ENCODE measurements around the gene SUMO3.
"Not testable (repeated sequence)": the region's sequence is repeated elsewhere in the genome, so short reads cannot be mapped to it uniquely, and the experiment has no call there.

Gene SUMO3

DNA sequence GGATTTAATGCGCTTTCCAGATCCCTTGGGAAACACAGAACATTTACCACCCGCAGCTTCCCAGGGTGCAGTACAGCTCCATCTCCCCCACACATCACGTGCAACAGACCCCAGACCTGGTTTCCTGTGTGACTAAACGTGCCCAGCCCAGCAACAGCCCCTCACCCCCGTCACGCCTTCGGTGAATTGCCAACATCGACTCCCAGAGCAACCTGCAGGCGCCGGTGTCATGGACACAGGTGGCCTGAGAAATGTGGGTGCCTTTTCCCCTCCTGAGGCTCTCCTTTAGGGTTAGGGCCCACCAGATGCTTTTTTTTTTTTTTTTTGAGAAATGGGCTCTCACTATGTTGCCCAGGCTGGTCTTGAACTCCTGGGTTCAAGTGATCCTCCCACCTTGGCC lies 24.2 kb upstream of the SUMO3 start:
- TF ChIP-seq GATA1 (IDR thresholded peaks at IDR 0.05; ENCODE audit: low read depth, low read length) = no peak
- TF ChIP-seq POLR2A (IDR thresholded peaks at IDR 0.05; ENCODE audit: low read length) = no peak
- no peak for DNase-seq

DNA sequence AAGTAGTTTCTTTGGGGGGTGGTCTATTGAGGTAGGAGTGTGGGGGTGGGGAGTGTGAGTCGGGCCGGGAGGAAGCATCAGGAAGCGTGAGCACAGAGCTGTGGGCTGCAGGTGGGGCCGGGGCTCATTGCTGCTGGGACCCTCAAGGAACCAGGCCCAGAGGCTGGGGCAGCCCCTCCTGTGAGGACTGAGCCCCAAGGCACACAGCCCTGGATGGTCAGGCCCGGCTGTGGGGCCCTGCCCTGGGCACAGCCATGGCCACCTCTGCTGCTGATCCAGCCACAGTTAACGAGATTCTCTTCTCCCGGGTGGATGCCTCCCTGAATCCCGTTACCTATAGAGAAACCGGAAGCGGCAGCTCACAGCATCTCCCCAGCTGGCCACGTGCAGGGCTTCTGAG lies 22.9 kb upstream of the SUMO3 start:
- DNase-seq = no peak
- TF ChIP-seq GATA1 (IDR thresholded peaks at IDR 0.05; ENCODE audit: low read depth, low read length) (no peak), POLR2A (IDR thresholded peaks at IDR 0.05; ENCODE audit: low read length) (no peak)

DNA sequence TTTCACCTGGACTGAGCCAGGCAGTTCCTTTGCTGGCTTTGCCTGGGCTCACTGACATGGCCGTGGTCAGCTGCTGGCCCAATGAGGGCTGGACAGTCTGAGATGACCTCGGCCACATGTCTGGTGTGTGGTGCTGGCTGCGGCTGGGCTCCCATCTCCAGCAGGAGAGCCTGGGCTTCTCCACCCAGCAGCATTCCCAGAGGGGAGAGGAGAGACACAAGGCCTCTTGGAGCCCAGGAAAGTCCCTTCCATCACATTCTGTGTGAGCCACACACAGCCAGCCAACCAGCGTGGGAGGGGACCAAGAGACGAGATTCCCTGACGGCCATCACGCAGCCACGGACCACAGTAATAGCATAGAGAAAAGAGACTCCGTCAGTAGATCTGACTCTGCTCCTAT lies 21.1 kb upstream of the SUMO3 start:
- DNase-seq = no peak
- no peak for TF ChIP-seq POLR2A (IDR thresholded peaks at IDR 0.05; ENCODE audit: low read length)
- TF ChIP-seq GATA1 (IDR thresholded peaks at IDR 0.05; ENCODE audit: low read depth, low read length) = no peak

DNA sequence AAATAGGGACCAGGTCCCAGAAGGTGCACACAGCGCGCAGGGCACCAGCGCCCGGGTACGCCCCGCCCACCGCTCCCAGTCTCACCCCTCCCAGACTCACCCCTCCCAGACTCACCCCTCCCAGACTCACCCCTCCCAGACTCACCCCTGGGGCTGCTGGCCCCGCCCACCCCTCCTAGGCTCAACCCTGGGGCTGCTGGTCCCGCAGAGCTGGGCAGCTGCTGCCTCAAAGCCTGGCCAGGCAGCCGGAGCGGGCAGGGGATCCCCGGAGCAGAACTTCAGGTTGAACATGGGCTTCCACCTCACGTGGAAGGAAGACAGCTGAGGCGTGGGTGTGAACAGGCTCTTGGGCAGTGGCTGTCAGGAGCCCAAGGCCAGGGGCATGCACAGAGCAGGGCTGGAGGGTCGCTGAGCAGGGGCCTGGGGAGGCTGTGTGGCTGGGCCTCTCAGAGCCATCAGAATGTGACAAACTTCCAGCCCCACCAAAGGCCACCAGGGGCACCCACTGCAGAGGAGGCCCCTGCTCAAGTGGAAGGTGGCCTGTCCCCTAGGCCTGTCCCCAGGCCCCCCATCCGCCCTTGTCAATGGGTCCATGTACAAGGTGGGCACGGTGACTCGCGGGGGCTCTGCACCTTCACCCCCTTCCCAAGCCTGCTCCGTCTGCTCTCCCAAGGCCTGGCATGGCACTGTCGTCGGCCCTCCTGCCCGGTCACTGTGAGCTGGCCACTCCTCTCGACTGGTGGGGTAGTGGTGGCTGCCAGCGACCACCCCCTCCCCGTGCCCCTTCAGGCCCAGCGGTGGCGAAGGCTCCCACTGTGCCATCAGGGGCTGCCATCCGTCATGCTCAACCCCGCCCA lies 20.4 kb upstream of the SUMO3 start:
- DNase-seq = no peak
- TF ChIP-seq POLR2A (IDR thresholded peaks at IDR 0.05; ENCODE audit: low read length) (no peak), GATA1 (IDR thresholded peaks at IDR 0.05; ENCODE audit: low read depth, low read length) (no peak)

DNA sequence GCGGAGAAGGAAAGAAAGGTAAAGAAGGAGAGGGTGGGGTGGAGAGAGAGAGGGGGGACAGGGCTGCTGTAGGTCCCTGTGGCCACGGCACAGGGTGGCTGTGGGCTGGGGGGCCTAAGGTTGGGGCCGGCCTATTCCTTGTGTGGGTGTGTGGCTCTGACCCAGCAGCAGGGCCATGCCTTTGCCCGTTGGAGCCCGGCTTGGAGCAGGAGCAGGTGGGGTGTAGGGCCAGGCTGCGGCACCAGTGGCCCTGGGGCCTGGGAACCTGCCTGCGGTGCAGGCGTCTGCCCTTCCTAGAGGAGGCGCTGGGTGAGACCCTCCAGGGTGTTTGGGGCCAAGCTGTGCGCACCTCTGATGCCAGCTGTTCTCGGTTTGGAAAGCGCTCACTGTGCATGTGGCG lies 19.7 kb upstream of the SUMO3 start:
- TF ChIP-seq GATA1 (IDR thresholded peaks at IDR 0.05; ENCODE audit: low read depth, low read length) (no peak), POLR2A (IDR thresholded peaks at IDR 0.05; ENCODE audit: low read length) (no peak)
- DNase-seq = no peak

DNA sequence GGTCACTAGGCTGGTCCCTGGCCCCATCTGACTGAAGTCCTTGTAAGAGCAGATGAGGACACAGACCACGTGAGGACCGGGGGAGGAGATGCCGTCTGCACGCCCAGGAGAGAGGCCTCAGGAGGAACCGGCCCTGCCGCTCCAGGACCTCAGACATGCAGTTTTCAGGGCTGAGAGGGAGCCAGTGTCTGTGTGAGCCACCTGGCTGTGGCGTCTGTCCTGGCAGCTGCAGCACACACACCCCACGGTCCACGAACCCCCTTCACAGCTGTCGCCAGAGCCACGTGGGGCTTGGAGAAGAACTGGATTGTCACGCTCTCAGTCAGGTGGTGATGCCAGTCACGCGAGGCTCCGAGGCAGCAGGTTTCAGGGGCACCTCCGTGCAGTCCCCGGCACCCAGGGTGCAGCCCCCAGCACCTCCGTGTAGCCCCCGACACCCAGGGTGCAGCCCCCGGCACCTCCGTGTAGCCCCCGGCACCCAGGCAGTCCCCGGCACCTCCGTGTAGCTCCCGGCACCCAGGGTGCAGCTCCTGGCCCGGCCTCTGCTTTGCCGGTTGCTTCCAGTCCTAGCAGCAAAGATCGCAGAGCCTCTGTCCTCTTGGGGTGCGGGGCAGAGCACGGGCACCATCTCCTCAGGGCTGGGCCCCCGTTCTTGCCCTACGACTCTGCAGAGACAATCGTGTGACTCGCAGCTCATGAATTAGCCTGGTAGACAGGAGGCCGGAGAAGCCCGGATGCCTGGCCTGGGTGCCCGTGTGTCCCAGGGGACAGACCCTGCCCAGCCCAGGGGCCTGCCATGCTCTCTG lies 19.0 kb upstream of the SUMO3 start:
- TF ChIP-seq POLR2A (IDR thresholded peaks at IDR 0.05; ENCODE audit: low read length) (no peak), GATA1 (IDR thresholded peaks at IDR 0.05; ENCODE audit: low read depth, low read length) (no peak)
- DNase-seq = peak; percentile 58 to 63

DNA sequence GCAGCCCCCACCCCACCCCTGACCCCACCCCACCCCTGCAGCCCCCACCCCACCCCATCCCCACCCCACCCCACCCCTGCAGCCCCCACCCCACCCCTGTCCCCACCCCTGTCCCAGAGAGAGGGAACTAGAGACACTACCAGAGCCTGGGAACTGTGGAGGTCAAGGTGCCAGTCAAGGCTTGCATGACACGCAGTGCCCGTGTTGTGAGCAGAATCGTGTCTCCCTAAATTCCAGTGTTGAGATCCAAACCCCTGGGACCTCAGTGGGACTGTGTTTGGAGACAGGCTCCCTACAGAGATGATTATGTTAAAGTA lies 18.4 kb upstream of the SUMO3 start:
- DNase-seq = no peak
- TF ChIP-seq GATA1 (IDR thresholded peaks at IDR 0.05; ENCODE audit: low read depth, low read length) = no peak
- no peak for TF ChIP-seq POLR2A (IDR thresholded peaks at IDR 0.05; ENCODE audit: low read length)

DNA sequence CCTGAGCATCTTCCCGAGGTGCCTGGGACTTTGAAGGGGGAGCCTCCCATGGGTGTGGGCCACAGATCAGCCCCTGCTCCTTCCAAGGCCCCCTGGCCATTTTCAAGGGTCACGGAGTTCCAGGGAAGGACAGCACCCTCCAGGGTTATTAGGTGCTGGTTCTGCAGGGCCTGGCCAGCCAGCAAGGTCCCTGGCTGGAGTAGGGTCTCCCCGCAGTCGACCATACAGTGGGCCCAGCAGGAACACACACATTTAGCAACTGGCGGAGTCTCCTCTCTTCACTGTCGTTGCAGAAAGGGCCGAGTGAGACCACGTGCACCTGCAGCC lies 17.7 kb upstream of the SUMO3 start:
- DNase-seq = no peak
- TF ChIP-seq POLR2A (IDR thresholded peaks at IDR 0.05; ENCODE audit: low read length) (no peak), GATA1 (IDR thresholded peaks at IDR 0.05; ENCODE audit: low read depth, low read length) (no peak)

DNA sequence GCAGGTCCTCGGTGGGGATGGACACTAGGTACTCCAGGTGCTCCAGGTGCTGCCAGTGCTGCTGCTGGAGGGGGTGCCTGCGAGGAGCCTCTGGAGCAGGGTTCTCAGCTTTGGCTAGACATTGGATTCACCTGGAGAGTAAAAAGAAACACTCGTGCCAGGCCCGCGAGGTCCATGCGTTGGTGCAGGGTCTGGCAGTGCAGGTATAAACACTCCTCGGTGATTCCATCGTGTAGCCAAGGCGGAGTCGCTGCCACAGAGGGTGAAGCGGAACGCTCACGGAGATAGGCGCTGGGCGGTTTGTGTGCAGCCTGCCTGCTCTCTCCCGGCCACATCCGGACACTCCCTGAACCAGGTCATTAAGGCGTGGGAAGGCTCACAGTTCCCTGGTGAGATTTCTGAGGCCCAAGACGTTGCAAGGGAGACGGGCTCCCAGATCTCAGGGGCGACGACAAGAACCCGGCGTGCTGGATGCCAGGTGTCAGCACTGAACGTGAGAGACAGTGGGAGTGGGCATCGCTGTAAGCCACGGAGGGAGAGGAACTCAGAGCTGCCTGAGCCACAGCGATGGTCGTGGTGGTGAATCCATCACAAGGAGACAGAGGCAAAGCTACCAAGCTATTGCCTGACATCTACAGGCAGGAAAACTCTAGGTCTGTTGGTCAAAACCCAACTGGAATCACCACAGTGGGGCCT lies 17.2 kb upstream of the SUMO3 start:
- DNase-seq = no peak
- no peak for TF ChIP-seq GATA1 (IDR thresholded peaks at IDR 0.05; ENCODE audit: low read depth, low read length)
- TF ChIP-seq POLR2A (IDR thresholded peaks at IDR 0.05; ENCODE audit: low read length) = no peak

DNA sequence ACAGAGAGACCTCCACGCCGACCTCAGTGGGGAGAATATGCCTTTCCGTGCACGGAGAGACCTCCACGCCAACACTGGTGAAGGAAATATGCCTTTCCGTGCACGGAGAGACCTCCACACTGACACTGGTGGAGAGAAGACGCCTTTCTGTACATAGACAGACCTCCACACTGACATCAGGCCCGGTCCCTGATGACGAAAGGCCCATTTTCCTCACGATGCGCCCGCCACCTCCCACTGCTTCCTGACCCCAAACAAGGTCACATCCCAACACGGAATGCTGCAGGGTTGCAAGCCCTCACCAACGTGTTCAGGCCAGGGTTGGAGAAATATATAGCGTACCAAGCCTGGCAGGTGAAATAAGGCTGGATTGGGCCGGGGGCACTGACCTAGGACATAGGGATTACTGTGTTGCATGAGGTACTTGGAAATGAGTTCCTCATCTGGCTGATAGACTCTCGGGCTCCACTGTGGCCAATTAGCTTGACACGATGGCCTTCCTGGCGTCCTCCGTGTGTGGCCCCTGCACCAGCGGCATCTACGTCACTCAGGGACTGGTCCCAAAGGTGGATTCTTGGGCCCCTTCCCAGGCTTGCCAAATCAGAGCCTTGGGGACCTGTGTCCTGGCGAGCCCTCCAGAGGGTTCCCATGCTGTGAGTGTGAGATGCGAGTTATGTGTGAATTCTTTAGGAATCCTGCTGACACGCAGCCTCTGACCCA lies 16.5 kb upstream of the SUMO3 start:
- no peak for TF ChIP-seq GATA1 (IDR thresholded peaks at IDR 0.05; ENCODE audit: low read depth, low read length)
- DNase-seq = no peak

DNA sequence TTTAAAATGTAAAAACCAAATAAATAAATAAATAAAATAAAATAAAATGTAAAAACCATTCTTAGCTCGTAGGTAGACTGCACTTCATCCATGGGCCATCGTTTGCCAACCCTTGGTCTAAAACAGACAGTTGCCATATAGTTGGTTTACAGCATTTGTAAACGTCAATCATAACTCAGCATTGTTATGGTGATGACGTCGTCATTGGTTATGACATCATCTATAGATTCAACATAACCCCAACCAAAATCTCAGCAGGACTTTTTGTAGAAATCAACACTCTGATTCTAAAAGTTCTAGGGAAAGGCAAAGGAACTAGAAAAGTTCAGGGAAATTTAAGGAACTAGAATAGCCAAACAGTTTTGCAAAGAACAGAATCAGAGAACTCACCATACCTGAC lies 15.8 kb upstream of the SUMO3 start:
- TF ChIP-seq GATA1 (IDR thresholded peaks at IDR 0.05; ENCODE audit: low read depth, low read length) = no peak
- DNase-seq = no peak

DNA sequence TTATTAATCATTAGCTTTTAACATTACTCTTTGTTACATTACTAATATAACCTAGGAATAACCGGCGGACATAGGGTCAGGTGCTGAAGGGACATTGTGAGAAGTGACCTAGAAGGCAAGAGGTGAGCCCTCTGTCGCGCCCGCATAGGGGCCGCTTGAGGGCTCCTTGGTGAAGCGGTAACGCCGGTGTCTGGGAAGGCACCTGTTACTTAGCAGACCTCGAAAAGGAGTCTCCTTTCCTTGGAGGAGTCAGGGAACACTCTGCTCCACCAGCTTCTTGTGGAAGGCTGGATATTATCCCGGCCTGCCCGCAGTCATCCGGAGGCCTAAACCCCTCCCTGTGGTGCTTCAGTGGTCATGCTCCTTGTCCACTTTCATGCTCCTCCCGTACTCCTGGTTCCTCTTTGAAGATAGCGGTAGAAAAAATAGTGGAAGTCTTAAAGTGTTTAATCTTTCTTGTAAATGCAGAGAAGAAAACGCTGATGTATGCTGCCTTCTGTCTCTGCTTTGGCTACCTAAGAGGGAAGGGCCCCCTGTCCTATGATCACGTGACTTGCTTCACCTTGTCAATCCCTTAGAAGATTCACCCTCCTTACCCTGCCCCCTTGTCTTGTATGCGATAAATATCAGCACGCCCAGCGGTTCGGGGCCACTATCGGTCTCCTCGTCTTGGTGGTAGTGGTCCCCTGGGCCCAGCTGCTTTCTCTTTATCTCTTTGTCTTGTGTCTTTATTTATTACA lies 14.8 kb upstream of the SUMO3 start:
- DNase-seq = not testable (repeated sequence)

DNA sequence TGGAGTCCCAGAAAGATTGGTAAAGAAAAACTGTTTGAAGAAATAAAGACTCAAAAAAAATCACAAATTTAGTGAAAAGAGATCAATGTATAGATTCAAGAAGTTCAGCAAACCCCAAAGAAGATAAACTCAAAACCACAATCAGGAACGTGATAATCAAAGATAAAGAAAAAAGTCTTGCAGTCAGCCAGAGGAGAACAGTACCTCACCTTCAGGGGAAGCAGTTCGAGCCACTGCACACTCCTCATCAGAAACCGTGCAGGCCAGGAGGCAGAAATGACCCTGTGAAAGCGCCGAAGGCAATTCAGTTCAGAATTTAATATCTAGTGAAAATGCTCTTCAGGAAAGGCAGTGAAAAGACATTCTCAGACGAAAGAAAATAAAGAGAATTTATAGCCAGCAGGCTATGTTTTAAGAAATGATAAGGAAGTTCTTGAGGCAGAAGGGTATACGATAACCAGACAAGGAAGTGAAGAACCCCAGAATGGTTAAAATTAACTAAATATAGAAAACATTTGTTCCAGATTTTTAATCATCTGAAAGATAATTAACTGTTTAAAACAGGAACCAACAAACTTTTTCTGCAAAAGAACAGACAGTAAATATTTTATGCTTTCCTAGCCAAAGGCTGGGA lies 13.5 kb upstream of the SUMO3 start:
- no peak for DNase-seq
- TF ChIP-seq POLR2A (IDR thresholded peaks at IDR 0.05; ENCODE audit: low read length) = no peak
- TF ChIP-seq GATA1 (IDR thresholded peaks at IDR 0.05; ENCODE audit: low read depth, low read length) = no peak

Measured in erythroblast (primary cell).